GM06990 (cell line): ENCODE data around the gene MGST3.
"Not testable (repeated sequence)": the region's sequence is repeated elsewhere in the genome, so short reads cannot be mapped to it uniquely, and the experiment has no call there.

Source experiments
- DNase-seq: peaks from one replicate; pipeline ENCODE4 v3.0.0-alpha.2; 2011; ENCODE audit not compliant: insufficient read length; ENCODE audit errors: extremely low read depth
- H3K27me3 ChIP-seq: replicated peaks from 2 replicates; pipeline ENCODE4 v1.6.0; 2011; ENCODE audit warnings: low read length; ENCODE audit not compliant: control insufficient read depth, insufficient read depth
- H3K36me3 ChIP-seq: 2 replicates; pipeline ENCODE4 v1.5.1; 2011; ENCODE audit warnings: low read length; ENCODE audit not compliant: control insufficient read depth, insufficient read depth
- H3K4me3 ChIP-seq: replicated peaks from 2 replicates; pipeline ENCODE4 v1.5.1; 2011; ENCODE audit warnings: low read depth, mild to moderate bottlenecking, control low read depth, low read length
- CTCF ChIP-seq: IDR thresholded peaks from 2 replicates; pipeline ENCODE4 v1.5.1; 2011; ENCODE audit warnings: low read length, control low read depth, mild to moderate bottlenecking, inconsistent platforms; ENCODE audit not compliant: insufficient read depth, poor library complexity, severe bottlenecking

MGST3 gene

GRCh38 chr1:165648919-165649572 lies 18.0 kb downstream of the MGST3 start:
- Histone ChIP-seq H3K4me3 (no peak overlapping the region), H3K36me3 (no peaks in the 10 kb centered on the region), H3K27me3 (no peaks in the 10 kb centered on the region)
- DNase-seq, result no peak
- no peak for TF ChIP-seq CTCF

- Histone ChIP-seq H3K27me3 (no peaks in the 10 kb centered on the region), H3K4me3 (no peak overlapping the region), H3K36me3 (no peaks in the 10 kb centered on the region)
- no peak for DNase-seq
- no peak for TF ChIP-seq CTCF
Observed at GRCh38 chr1:165650981-165651625, 20.1 kb downstream of the MGST3 start.

- peaks cover 17% of the 10 kb centered on the region for H3K36me3 ChIP-seq
- not testable (repeated sequence) for DNase-seq, H3K27me3 ChIP-seq, H3K4me3 ChIP-seq
Observed at GRCh38 chr1:165658766-165659580, 27.9 kb downstream of the MGST3 start.

- no peak for DNase-seq
- no peak overlapping the region for H3K4me3 ChIP-seq
- H3K27me3 ChIP-seq, result no peaks in the 10 kb centered on the region
- no peak for TF ChIP-seq CTCF
- H3K36me3 ChIP-seq, result peaks cover 17% of the 10 kb centered on the region
Observed at GRCh38 chr1:165659581-165659895, 28.5 kb downstream of the MGST3 start.

- Histone ChIP-seq H3K4me3 (no peak overlapping the region), H3K27me3 (no peaks in the 10 kb centered on the region), H3K36me3 (peaks cover 18% of the 10 kb centered on the region)
- no peak for TF ChIP-seq CTCF
- no peak for DNase-seq
Observed at GRCh38 chr1:165661703-165662102, 30.7 kb downstream of the MGST3 start.

- DNase-seq, result no peak
- Histone ChIP-seq H3K4me3 (no peak overlapping the region), H3K36me3 (peaks cover 21% of the 10 kb centered on the region), H3K27me3 (no peaks in the 10 kb centered on the region)
- no peak for TF ChIP-seq CTCF
Observed at GRCh38 chr1:165662186-165662585, 31.2 kb downstream of the MGST3 start.
